SHP77 (cell line): ENCODE results near the gene F8.
A peak's percentile ranks its signal among the peaks of the same experiment; 100 is the strongest.

Source experiments
- DNase-seq, 2 experiments: peaks; one replicate each; lab custom pipeline; 2025; lab: John Stamatoyannopoulos, UW

Gene F8

GRCh38 chrX:155022585-155022984, at the start of gene F8:
TSS of gene F8 (minus strand) at chrX:155022723. CDS start at chrX:155022552, 171 bp downstream.
- no peak for DNase-seq

DNA sequence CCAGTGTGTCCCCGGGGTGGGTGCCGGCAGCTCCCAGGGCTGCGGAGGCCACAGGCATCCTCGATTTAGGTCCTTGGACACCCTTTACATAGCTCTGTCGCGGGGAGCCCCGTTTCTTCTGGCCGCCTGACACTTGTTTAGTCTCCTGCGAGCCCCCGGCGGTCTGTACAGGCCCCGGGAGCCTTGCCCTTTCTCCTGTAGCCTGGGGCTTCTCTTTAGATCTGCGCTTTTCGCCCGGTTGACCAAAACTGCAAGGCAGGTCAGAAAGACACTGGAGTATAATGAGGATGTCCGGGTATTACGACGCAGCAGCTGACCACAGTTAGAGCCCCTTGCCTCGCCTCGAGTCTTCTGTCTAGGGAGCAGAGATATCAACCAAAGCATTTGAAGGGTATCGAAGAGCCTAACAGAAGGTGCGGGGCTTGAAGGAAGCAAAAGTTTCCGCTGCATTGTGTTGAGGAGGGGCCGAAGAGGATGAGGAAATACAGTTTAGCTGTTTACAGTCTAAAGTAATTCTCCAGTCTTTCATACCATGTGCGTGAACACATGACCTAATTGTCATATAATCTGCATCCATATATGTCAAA, 49.3 kb upstream of the F8 start:
- no peak for DNase-seq

DNA sequence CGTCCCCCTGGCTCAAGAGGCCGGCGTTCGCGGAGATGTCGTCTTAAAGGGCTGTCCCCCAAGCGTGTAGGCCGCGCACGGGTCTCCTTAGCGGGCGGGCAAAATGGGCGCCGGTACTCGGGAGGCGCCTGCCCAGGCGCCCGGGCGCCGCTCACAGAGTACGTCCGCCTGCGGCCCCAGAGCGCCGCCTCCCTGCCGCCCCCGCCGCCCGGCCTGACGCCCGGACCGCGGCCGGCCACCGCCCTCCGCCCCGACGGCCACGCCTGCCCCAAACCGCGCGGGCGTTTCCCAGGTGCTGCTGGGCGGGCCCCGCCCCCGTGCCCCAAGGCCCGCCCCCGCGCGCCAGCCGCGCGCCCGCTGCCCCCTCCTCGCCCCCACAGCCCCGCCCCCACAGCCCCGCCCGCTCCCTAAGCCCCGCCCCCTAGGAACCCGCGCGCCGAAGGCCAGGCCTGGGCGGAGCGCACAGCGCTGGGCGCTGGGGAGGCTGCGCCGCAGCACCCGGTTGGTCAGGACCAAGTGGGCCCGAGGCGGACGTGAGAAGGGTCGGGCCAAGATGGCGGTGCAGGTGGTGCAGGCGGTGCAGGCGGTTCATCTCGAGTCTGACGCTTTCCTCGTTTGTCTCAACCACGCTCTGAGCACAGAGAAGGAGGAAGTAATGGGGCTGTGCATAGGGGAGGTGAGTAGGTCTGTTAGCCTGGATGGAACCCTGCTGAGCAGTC, 48.6 kb upstream of the F8 start, which contains the start of the genes BRCC3, CMC4 and MTCP1:
Gene BRCC3 (plus strand): TSS at position 534 of the 719 bp plus-strand sequence. CDS start 20 bp downstream, at position 554.
Gene CMC4 (minus strand): TSS at position 162 of the 719 bp plus-strand sequence. CDS start 7,113 bp downstream, outside the sequence.
Gene MTCP1 (minus strand): TSS at position 162 of the 719 bp plus-strand sequence. CDS start 5,126 bp downstream, outside the sequence.
- peak; percentile 74 to 80 for DNase-seq

DNA sequence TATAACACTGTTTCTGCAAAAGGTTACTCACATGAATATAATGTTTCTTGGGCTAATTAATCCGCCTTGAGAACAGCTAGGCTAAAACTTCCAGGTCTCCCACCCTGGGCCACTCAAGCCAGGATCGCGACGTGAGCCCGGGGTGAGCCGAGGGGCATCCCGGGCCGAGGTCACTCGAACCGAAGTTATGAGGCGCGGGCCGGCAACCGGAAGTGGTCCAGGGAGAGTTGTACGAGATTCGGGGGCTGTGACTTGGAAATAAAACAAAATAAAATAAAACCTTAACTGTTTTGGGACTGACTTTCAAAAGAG, 48.1 kb upstream of the F8 start:
- peak in 1 of 2 experiments; percentile 20 for DNase-seq

DNA sequence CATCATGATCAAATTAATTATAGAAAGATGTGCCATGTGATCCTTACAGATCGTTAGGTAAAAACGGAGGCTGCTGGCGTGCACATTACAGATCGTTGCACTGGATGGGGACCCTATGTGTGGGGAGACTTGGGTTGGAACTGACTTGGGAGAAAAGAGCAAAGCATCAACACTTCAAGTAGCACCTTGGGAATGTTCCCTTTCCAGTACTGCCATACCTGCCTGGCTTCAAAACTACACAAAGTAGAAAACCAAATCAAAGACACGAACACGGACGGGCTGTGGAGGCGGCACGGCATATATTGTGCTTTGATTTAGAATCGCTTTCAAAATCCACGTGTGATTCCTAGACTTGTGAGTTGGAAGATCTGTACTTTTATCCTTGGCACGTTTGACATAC, 47.5 kb upstream of the F8 start:
- DNase-seq = no peak

- DNase-seq = no peak
Measured at GRCh38 chrX:155069414-155069813, 46.9 kb upstream of the F8 start.

DNA sequence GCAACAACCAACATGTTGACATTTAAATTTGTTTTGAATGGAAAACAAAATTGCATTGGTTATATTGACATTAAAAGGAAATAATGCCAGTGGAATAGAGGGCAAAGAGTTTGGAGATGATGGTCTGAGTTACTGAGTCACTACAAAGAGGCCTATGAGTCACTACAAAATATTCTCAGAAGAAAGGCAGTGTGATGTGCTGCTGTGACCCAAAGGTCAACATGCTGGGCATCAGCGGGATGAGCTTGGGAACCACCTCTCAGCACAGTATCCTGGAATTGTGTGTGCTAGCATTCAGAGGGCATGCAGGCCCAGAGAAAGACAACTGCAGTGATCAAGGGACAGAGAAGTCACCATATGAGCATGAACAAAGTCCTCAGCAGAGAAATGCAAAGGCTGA, 45.6 kb upstream of the F8 start:
- DNase-seq = no peak

DNA sequence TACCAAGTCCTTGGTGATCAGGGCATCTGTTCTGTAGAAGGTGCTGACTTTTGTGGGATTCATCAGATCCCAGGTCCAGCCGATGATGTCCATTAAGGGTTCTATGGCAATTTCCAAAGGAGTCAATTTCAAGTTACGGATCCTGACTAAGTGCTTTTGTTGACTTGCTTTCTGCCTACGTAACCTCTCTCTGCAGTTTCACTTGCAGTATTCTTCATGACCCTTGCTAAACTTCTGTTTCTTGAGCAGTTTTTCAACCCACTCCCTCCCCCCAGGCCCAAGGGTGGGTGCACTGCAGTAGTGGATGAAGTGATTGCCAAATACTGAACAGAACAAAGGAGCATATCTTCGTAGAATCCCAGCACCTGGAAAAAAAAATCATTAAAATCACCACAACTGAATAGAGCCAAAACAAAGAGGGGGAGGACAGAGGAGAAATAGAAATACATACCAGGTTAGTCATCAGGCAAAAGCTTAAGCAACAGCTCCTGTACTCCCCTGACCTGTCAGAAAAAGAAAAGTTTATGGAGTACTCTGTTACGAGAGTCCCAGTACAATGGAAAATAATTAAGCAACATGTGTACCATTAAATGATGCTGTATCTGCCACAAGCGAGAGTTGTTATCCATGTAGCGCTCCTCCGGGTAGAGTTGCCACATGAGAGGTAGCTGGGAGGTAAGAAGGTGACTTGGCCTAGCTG, 42.7 kb upstream of the F8 start:
- DNase-seq = no peak

- DNase-seq = no peak
Measured at GRCh38 chrX:155061760-155062159, 39.2 kb upstream of the F8 start.

GRCh38 chrX:155056877-155057792, 34.6 kb upstream of the F8 start:
- peak in 1 of 2 experiments; percentile 0 for DNase-seq

GRCh38 chrX:155056471-155056870, 33.9 kb upstream of the F8 start:
- no peak for DNase-seq

- DNase-seq = no peak
Measured at GRCh38 chrX:155055494-155055893, 33.0 kb upstream of the F8 start.

DNA sequence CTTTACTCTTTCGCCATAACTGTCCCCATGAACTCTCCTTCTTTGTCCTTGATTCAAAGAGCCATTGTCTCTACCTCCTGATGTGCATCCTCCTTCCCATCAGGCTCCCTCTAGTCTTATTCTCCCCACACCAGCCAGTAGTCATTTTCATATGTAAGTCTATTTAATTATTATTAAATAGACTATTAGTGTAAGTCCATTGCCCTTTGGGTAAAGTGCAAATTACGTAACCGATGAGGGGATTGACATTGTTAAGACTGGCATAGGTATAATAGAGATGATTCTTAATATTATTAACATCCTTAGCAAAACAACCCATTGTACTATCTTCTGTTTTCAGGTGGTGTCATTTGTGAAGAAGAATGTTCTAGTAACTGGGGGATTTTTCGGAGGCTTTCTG, 31.7 kb upstream of the F8 start:
- DNase-seq = no peak

DNA sequence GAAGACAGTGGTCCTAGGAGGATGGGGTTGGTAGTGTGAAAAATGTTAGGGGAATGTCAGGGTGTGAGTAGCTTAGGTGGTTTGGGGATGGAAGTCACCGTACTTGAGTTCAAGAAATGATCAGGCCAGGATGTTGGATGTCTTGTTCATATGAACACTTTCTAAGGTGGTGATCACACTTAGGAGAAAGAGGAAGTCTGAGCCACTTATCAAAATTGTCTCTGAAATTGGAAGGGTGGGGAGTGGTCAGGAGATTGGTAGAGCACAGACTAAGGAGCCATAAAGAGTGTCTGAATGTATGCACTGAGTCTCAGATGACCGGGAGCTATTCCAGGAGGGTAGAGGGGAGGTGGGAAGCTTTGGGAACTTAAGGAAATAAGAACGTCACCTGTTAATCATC, 31.1 kb upstream of the F8 start:
- no peak for DNase-seq

DNA sequence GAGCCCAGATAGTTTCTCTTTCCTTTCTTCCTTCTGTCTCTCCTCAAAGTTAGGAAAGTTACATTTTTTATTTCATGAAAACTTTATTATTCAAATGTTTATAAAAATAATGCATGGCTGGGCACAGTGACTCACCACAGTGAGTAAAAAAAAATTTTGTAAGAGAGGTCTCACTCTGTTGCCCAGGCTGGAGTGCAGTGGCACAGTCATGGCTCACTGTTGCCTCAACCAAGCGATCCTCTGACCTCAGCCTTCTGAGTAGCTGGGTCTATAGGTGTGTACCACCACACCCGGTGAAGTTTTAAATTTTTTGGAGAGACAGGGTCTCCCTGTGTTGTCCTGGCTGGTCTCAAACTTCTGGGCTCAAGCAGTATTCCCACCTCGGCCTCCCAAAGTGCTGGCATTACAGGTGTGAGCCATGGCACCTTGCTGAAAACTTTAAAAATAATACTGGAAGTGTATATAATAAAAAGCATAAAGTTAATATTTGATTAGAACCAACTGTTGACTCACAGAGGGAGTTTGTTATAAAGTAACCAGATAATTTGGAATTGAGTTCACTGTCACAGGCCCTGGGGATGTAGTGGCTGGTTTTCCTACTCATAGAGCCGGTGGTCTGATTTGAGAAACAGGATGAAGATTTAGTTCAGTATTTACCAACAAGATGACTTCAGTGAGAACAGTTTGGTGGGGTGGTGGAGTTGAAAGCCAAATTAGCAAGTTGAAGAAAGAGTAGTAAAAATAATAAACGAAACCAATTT, 30.4 kb upstream of the F8 start:
- no peak for DNase-seq

DNA sequence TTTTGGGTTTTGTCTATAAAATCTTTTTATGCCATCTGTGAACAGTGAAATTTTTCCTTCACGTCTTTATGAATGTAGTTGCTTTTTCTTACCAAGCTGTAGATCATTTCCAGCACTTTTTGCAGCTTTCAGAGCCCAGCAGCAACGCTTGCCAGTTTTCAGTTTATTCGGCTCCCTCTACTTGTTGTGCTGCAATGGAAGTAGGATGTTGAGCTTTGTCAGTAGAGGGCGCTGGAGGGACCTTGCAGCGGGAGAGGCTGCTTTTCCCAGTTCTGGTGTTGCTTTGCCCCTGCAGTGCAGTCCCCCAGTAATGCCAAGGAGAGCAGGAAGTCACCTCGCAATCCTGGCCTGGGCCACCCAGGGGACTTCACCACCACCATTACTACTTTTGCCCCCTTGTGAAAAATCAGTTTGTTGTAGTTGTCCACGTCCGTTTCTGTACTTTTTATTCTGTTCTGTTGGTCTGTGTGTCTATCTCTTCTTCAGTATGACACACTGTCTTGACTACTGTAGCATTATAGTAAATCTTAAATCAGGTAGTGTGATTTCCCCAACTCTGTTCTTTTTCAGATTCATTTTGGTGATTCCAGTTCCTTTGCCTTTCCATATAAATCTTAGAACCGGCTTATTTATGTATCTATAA, 26.6 kb upstream of the F8 start:
- DNase-seq = peak; percentile 7 to 16

DNA sequence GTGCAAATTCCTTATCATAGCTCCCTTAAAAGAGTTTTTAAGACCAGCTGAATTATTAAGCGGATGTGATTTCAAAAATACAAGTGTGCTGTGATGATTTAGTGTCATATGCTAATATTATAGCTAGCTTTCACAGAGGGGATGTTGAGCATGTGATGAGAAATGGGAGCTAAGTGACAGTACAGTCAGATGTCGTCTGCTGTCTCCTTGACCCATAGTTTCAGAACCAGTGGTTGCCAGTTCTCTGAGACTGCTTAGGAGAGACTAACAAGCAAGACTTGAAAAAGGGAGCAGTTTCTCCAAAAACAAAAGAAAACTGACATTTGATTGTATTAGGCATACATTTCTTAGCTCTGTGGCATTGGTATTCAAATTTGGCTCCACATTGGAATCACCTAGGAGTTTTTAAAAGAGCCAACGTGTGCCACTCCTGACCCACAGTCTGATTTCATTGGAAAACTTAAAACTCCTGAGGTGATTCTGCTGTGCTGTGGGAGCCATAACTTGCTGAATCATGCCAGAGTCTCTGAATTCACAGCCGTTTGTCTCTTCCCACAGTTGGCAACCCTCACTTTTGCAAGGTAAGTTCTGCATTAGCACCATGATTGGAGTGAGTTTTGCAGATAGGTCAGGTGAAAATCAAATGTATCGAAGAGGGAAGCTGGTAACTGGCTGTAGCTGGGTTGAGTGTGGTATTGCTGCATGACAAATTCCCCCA, 24.4 kb upstream of the F8 start:
- DNase-seq = no peak

GRCh38 chrX:155046129-155046810, 23.7 kb upstream of the F8 start:
- DNase-seq = no peak

GRCh38 chrX:155035688-155036087, 13.2 kb upstream of the F8 start:
- no peak for DNase-seq
